Measurements from ENCODE around the gene TBC1D22B.

Gene TBC1D22B

GRCh38 chr6:37353761-37354525, 96.4 kb downstream of the TBC1D22B start, which contains the start of gene RNF8:
Gene RNF8, plus strand, starts transcription at chr6:37353983. Its CDS starts 182 bp downstream, at chr6:37354165.
- FAIRE-seq (no peak), DNase-seq (ENCODE audit: low spot score) (peak; percentile 99)

- FAIRE-seq (no peak), DNase-seq (ENCODE audit: low spot score) (peak; percentile 65)
Measured at GRCh38 chr6:37354526-37355384, 97.2 kb downstream of the TBC1D22B start.

GRCh38 chr6:37357288-37357687, 99.7 kb downstream of the TBC1D22B start:
- FAIRE-seq, result no peak
- no peak for DNase-seq (ENCODE audit: low spot score)

GRCh38 chr6:37357860-37358259, 100.3 kb downstream of the TBC1D22B start:
- FAIRE-seq, result no peak

GRCh38 chr6:37359039-37359438, 101.5 kb downstream of the TBC1D22B start:
- DNase-seq (ENCODE audit: low spot score) (no peak), FAIRE-seq (no peak)

More at GRCh38 chr6:37357860-37358259, 100.3 kb downstream of the TBC1D22B start:
- no peak for DNase-seq (ENCODE audit: low spot score)

- DNase-seq (ENCODE audit: low spot score), result no peak
- no peak for FAIRE-seq
Measured at GRCh38 chr6:37362101-37362828, 104.7 kb downstream of the TBC1D22B start.

GRCh38 chr6:37365791-37366190, 108.2 kb downstream of the TBC1D22B start:
- DNase-seq (ENCODE audit: low spot score) (no peak), FAIRE-seq (no peak)

GRCh38 chr6:37366910-37367309, 109.3 kb downstream of the TBC1D22B start:
- DNase-seq (ENCODE audit: low spot score), result no peak
- peak; percentile 46 for FAIRE-seq

GRCh38 chr6:37368961-37369320, 111.4 kb downstream of the TBC1D22B start:
- DNase-seq (ENCODE audit: low spot score) (no peak), FAIRE-seq (no peak)

- FAIRE-seq, result no peak
- DNase-seq (ENCODE audit: low spot score), result no peak
Measured at GRCh38 chr6:37369321-37370201, 112.0 kb downstream of the TBC1D22B start.

GRCh38 chr6:37371154-37372083, 113.8 kb downstream of the TBC1D22B start:
- FAIRE-seq (no peak), DNase-seq (ENCODE audit: low spot score) (no peak)

- DNase-seq (ENCODE audit: low spot score), result no peak
- FAIRE-seq, result no peak
Measured at GRCh38 chr6:37372116-37372515, 114.5 kb downstream of the TBC1D22B start.

- no peak for FAIRE-seq
Measured at GRCh38 chr6:37373822-37374471, 116.4 kb downstream of the TBC1D22B start.

GRCh38 chr6:37375376-37375775, 117.8 kb downstream of the TBC1D22B start:
- DNase-seq (ENCODE audit: low spot score), result no peak
- no peak for FAIRE-seq

More at GRCh38 chr6:37373822-37374471, 116.4 kb downstream of the TBC1D22B start:
- no peak for DNase-seq (ENCODE audit: low spot score)

- DNase-seq (ENCODE audit: low spot score) (no peak), FAIRE-seq (no peak)
Measured at GRCh38 chr6:37376078-37376743, 118.6 kb downstream of the TBC1D22B start.

GRCh38 chr6:37381579-37381978, 124.0 kb downstream of the TBC1D22B start:
- DNase-seq (ENCODE audit: low spot score) (peak; percentile 56), FAIRE-seq (no peak)

Measured in urothelium cell line (cell line).